ENCODE measurements around the gene CRY2.
"Not testable (repeated sequence)": the region's sequence is repeated elsewhere in the genome, so short reads cannot be mapped to it uniquely, and the experiment has no call there.

Gene CRY2

GRCh38 chr11:45880772-45881570 lies 33.7 kb downstream of the CRY2 start:
- DNase-seq, result no peak

DNA sequence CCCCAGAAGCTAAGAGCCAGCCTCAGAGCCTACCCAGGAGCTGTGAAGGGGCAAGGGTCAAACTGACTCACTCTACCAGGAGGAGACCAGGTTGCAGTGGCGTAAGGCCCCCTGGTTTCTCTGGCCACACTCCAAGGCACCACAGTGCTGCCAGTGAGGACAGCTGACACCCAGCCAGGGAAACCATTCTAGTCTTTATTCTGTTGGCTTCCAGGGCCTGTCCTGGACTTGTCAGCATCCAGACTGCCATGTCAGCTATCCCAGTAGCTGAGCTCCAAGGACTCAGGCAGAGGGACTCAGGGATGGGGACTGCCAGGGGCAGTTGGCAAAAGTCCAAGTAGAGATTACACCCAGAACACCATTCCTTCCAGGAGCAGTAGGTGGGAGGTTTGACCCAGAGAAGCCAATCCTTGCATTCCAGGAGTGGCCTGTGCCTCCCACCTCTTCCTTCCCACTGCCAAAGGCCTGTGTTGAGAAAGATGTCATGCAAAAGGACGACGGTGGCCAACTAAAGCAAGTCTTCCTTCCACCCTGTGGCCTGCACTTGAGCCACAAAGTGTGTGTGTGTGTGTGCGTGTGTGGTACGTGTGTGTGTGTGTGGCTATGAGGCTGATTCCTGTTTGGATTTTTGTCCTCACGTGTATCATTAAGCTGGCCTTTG lies 34.6 kb downstream of the CRY2 start:
- no peak for DNase-seq

DNA sequence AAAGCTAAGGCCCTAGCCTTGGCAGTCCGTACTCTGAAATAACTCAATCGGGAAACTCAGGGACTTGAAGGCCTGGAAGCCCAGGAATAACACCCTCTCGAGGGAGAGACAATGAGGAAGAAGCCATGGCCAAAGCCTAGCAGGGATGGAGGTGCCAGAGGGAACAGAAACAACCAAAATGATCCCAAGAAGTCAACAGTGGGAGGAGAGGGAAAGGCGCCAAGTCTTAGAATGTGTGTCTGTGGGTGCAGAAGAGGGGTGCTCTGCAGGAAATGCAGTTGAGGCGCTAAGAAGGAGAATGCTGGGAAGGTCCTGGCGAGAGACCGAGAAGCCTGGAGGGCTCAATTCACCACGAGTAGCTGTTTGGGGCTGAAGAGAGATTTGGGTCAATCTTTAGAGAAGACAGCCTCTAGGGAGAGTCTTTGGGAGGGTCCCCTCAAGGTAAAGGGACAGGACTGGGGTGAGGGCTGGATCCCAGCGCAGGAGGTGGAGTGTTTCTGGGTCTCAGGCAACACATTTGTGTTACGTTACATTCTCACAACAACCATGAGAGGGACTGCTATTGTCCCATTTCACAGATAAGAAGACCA lies 37.4 kb downstream of the CRY2 start:
- DNase-seq, result no peak

- DNase-seq, result peak; percentile 71
These were observed 38.1 kb downstream of the CRY2 start, which contains the start of gene MAPK8IP1 for GRCh38 chr11:45885274-45885920. Gene MAPK8IP1 (plus strand): TSS chr11:45885651. CDS start chr11:45885821, 170 bp downstream.

DNA sequence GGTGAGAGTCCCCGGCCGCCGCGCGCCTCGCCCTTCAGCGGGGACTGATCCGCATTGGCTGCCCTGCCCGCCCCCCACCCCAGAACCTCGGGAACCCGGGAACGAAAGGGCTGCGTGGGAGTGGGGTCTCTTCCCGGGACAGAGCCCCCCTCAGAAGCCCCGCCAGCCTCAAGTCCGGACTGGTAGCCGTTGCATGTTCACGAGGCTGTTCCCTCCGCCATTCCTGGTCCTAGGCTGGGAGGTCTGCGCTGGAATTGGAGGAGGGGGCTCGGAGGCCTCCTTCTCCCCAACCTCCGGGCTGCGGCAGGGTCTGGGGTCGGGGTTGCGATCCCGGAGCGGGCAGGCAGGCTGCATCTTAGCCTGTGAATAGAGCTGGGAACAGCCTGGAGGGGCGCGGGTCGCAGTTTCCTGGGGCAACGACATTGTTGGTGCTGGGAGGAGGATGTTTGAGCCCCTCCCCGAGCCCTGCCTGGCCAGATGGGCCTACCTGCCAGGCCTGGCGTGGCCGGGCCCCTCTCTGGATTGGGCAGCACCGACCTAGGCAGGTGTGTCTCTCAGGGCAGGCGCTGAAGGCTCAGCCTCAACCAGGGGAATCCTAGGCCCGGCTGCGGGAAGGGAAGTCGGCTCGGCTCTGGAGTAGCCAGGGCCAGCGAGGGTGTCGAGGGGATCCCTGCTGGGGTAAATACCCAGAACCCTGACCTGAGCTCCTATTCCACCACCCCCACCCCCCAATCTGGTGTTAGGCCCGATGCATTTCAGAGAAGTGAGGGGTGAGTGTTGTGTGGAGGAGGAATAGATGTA lies 38.8 kb downstream of the CRY2 start:
- DNase-seq, result no peak

DNA sequence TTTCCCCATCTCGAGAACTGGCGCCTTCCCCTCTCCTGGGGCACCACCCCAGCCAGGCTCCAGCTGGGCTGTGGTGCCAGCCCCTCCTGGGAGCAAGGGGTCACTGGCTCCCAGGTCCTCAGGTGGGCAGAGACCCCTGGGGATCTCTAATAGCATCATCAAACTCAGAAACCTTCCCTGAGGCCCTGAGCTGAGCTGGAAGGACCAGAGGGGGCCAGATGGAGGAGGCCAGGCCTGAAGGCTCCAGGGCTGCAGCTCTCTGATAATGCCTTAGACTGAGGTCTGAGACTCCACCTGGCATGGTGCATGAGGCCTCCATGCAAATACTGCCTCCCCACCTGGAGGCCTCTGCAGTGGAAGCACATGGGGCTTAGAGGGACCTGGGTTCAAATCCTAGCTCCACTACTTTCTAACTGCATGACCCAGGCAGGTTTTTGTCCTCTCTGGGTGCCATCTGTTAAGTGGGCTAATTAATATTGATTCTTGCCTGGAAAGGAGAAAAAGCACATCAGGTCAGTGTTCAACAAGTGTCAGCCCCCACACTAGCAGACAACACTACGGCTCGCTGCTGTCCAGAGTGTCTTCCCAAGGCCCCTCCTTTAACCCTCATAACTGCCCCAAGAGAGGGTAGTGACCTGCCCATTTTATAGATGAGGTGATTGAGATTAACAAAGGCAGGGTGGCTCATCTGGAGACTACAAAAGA lies 39.7 kb downstream of the CRY2 start:
- no peak for DNase-seq

DNA sequence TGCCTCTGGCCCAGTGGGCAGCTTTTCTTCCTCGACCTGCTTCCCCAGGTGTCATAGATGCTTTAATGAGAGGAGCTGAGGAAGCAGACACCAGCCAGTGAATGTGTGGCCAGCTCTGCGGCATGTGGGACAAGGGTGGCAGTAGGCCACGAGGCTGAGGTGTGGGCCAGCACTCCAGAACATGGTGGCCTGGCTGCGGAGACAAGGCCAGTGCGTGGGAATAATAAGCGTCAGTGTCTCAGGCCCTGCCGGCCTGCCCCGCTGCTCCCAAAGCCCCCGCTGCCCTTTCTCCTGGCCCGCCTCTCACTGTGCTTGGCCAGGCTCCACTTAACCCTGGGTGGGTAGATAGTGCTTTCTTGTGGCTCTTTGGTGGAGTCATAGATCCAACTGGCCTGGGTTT lies 40.3 kb downstream of the CRY2 start:
- no peak for DNase-seq

DNA sequence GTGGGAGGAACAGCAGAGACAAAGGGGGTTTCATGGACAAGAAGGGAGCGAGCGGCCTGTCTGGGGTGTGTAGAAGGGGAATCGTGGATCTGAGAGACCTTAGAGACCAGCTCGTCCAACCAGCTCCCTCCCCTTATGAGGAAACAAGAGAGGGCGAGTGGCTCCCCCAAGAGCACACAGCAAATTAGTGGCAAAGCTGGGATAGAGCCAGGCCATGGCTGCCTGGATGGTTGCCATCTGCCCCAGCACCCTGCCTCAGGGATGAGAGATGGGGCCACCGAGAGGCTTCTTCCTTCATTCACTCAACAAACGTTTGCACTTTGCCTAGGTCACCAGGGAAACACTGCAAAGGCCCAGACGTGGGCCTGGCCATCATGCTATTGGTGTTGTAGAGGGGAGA lies 42.3 kb downstream of the CRY2 start:
- no peak for DNase-seq

GRCh38 chr11:45889966-45890365 lies 42.7 kb downstream of the CRY2 start:
- no peak for DNase-seq

DNA sequence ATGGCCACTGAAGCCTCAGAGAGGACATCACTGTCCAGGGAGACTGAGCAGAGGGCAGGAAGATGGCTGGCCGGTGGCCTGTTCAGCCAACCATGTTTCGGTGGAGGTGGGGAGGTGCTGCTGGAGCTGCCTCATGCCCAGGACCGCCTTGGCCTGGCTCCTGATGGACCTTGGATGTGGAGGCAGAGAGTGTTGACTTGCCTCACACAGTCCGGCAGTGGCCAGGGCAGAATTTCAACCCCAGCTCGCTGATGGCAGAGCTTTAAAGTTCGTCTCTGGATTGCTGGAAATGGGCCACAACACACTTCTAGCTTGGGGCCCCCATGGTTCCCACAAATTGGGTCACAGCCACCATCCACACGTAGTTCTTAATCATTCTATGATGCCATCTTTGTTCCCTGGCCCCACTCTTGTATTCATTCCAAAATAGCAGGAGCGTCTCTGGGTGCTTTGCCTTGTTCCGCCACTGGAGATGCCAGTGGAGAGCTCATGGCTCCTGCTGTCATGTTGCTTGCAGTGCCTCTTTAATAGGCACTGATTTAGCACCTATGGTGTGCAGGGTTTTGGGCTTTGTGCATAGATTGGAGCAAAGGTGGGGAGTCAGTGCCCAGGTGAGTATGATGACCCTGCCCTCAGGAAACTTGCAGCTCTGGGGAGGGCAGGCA lies 43.7 kb downstream of the CRY2 start:
- no peak for DNase-seq

DNA sequence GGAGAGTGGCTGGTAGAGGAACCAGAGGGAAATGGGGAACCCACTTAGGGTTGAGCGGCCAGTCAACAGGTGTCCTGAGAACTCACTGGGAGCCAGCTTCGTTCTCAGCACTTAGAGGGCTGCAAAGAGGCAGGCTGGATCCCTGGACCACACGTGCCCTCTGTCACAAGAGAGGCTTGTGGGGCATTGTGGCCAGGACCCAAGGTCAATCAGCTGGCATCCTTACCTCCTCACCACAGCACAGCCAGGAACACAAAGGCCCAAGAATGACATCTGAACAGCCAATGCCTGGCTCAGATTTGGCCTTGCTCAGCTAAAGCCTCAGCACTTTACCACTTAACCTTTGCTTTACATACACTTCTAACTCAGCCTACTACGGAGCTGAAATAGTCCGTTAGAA lies 45.6 kb downstream of the CRY2 start:
- DNase-seq, result no peak

DNA sequence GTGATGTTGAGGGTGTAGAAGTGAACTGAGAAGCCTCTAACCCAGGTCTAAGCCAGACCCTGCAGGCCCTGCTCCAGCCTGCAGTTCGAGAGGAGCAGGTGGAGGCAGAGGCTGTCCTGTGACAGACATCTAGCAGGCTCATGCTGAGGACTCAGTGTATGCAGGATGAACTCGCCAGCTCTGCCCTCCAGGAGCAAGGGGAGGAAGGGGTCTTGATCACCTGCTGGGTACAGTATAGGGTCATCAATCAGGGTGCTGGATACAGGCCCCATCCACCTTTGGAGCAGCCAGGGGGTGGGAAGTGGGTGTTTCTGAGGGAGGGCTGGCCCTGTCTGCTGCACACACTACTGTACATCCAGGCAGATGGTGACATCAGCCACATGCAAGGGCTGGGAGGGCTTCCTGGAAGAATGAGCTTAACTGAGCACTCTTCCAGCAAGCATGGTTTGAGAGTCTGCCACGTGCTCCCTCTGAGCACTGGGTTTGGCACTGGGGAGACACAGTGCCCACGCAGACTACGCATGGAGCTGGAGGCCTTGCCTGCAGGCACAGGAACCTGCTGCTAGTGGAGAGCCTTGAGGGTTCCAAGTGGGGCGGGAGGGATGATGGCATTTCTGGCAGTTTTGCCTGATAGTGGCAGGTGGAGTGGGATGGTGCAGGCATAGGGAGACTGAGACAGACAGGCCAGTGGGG lies 47.4 kb downstream of the CRY2 start:
- no peak for DNase-seq

GRCh38 chr11:45895553-45896259 lies 48.4 kb downstream of the CRY2 start:
- DNase-seq, result no peak

GRCh38 chr11:45896422-45896984 lies 49.2 kb downstream of the CRY2 start:
- no peak for DNase-seq

DNA sequence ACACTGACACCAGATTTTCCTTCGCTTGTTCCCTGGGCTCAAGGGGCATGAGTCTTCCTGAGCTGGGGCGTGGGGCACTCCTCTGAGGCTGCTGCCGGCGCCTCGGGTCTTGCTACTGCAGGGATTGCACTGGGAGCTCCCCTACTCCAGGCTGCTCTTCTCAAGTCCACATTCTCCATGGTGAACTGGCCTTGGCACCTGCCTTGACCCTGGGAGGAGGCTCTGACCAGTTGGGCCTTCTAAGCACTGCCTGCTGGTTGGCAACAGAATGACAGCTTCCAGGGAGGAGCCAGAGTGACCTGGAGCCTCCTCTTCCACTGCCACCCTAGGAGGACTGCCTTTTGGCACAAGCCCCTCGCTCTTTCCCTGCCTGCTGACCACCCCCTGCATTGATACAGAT lies 50.3 kb downstream of the CRY2 start:
- DNase-seq, result no peak

GRCh38 chr11:45899086-45899447 lies 51.8 kb downstream of the CRY2 start:
- no peak for DNase-seq

- peak; percentile 83 for DNase-seq
These were observed 52.3 kb downstream of the CRY2 start for GRCh38 chr11:45899448-45900174.

- DNase-seq, result not testable (repeated sequence)
These were observed 53.0 kb downstream of the CRY2 start for GRCh38 chr11:45900175-45900800.

All from stimulated activated CD8-positive, alpha-beta memory T cell treated with anti-CD3 and anti-CD28 coated beads, Interleukin-4, amount 100 ng/mL, for 48 hours (primary cell).